HG03159 (cell line): Measurements from ENCODE around the gene SETDB2.
"Not testable (repeated sequence)": the region's sequence is repeated elsewhere in the genome, so short reads cannot be mapped to it uniquely, and the experiment has no call there.

ENCODE experiments used
- ATAC-seq: cut with Tn5 transposase; IDR thresholded peaks from one replicate; pipeline ENCODE4 v1.9.1; 2021; ENCODE audit warnings: mild to moderate bottlenecking, moderate library complexity; ENCODE audit not compliant: unreplicated experiment

SETDB2 gene

GRCh38 chr13:49464621-49465325 lies 20.7 kb downstream of the SETDB2 start:
- ATAC-seq = no peak

- no peak for ATAC-seq
Observed at GRCh38 chr13:49466292-49466838, 22.3 kb downstream of the SETDB2 start.

- no peak for ATAC-seq
Observed at GRCh38 chr13:49472186-49472585, 28.1 kb downstream of the SETDB2 start.

DNA sequence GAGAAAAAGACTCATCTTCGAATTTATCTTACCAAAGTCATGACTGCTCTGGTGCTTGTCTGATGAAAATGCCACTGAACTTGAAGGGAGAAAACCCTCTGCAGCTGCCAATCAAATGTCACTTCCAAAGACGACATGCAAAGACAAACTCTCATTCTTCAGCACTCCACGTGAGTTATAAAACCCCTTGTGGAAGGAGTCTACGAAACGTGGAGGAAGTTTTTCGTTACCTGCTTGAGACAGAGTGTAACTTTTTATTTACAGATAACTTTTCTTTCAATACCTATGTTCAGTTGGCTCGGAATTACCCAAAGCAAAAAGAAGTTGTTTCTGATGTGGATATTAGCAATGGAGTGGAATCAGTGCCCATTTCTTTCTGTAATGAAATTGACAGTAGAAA lies 32.5 kb downstream of the SETDB2 start:
- ATAC-seq = no peak

DNA sequence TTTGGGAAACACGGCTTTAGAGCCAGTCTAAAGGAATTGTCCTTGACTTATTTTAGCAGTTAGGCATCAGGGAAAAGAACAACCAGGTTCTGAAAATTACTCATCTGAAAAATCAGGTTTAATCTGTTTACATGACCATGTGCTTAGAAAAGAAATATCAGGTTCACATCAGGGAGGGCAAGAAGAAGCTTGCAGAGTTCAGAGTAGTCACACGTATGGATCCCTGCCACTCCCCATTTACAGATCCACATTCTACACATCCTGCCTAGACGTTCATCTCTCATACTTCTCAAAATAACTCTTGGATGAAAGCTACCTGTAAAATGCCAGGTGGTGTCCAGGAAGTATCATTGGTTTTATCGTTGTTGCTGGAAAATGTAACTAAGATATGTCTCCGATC lies 37.7 kb downstream of the SETDB2 start:
- no peak for ATAC-seq

GRCh38 chr13:49488563-49488962 lies 44.5 kb downstream of the SETDB2 start:
- no peak for ATAC-seq

GRCh38 chr13:49494645-49495044 lies 50.6 kb downstream of the SETDB2 start:
- ATAC-seq = no peak

GRCh38 chr13:49495783-49496762 lies 52.0 kb downstream of the SETDB2 start, which contains the start of gene PHF11:
Gene PHF11 (plus strand): TSS chr13:49495953. CDS start chr13:49496002, 49 bp downstream.
- ATAC-seq = peak; percentile 89

- not testable (repeated sequence) for ATAC-seq
Observed at GRCh38 chr13:49496837-49497236, 52.8 kb downstream of the SETDB2 start.

- no peak for ATAC-seq
Observed at GRCh38 chr13:49497272-49497671, 53.2 kb downstream of the SETDB2 start.

DNA sequence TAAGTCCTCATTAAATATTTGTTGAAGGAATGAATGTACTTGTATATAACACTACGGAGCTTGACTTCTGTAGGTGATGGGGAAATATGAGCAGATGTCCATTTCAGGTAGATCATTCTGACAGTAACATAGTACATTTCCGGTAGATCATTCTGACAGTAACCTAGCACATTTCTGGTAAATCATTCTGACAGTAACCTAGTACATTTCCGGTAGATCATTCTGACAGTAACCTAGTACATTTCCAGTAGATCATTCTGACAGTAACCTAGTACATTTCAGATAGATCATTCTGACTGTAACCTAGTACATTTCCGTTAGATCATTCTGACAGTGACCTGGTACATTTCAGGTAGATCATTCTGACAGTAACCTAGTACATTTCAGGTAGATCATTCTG lies 54.1 kb downstream of the SETDB2 start:
- ATAC-seq = no peak

DNA sequence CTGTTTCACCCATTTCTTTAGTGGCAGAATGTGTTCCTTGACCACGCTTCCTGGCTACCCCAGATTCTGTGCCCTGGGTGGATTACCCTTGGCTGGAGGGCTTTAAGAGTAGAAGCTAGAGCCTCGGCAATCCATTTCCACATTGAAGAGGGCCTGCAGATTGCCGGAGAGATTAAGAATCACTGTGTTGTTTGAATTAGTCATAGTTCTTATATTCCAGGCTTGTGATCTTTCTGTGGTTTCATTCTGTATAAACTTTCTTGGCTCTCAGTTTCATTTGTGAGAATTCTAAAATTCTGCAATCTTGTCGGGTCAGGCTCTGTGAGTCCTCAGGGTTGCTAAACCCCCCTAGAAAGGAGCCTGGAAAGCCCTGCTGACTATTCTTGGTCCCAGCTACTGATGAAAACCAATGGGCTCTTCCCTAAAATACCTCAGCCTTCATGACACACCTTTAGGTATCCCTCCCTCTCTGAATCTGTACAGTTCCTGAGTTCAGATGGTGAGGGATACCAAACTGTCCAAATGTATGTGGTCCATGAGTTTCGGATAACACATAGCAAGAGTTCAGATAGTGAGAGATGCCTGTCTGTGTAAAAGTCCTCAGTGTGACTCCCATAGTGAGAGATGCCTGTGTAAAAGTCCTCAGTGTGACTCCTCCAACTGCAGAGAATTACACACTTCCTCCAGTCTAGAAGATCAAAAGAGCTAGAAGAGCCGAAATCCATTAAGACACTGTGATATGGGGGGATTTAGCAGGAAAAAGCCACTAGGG lies 56.0 kb downstream of the SETDB2 start:
- ATAC-seq = no peak

- ATAC-seq = no peak
Observed at GRCh38 chr13:49502954-49503353, 58.9 kb downstream of the SETDB2 start.

GRCh38 chr13:49503951-49504350 lies 59.9 kb downstream of the SETDB2 start:
- no peak for ATAC-seq

- no peak for ATAC-seq
Observed at GRCh38 chr13:49512578-49512977, 68.5 kb downstream of the SETDB2 start.

GRCh38 chr13:49516467-49516866 lies 72.4 kb downstream of the SETDB2 start:
- ATAC-seq = no peak

DNA sequence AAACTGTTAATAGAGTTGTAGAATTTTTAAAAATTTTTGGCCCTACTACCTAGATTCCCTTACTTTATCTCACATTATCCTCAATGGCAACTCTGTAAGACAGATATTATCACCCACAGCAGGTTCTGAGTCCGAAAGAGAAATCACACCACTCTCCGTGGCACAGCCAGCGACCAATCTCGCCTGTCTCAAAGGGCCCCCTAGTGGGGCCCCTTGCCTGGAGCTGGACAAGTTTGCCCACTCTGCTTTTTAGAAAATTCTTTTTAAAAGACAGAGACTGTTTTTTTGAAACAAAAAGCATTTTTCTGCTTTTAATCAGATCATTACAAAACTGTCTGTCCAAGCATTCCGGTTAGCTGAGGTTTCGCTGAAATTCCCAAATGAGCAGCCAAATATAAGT lies 73.4 kb downstream of the SETDB2 start:
- no peak for ATAC-seq

DNA sequence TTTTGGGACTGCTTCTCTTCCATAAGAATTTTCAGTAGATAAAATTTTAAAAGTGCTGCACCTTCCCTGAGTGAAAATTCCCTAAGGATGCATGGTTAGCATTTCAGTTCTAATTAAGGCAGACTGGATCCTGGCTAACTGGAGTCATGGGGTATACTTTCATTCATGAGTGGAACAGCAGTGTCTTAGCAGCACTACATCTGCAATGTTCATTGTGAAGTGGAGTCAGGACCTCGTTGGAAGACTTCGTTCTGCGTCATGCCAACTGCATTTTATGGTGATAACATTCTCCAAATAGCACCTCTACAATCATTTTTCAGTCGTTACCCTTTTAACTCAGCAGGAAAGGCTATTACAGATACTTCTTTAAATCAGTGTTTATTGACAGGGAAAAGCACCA lies 77.2 kb downstream of the SETDB2 start:
- no peak for ATAC-seq

DNA sequence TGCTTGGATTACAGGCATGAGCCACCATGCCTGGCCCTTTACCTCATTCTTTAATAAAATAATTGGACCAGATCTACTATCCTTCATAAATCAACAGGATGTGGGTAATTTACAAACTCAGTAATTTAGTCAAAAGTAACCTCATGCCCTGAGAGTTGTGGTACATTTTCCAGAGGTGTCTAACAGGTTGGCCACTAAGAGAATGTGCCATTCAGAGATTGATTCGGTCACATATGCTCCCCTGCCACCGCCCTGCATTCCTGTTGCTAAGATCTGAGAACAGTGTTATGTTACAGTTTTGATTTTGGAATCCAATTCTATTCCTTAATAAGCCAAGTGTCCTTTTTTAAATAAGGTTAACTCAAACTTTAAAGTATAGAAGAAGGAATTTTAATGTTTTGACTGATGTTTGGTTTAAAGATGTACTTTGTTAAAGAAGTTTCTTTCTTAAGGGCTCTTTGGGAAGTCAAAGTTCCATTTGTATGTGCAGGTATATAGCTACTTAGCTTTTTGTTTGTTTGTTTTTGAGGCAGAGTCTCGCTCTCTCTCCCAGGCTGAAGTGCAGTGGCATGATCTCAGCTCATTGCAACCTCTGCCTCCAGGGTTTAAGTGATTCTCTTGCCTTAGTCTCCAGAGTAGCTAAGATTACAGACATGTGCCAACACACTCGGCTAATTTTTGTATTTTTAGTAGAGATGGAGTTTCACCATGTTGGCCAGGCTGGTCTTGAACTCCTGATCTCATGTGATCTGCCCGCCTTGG lies 80.8 kb downstream of the SETDB2 start:
- ATAC-seq = no peak

DNA sequence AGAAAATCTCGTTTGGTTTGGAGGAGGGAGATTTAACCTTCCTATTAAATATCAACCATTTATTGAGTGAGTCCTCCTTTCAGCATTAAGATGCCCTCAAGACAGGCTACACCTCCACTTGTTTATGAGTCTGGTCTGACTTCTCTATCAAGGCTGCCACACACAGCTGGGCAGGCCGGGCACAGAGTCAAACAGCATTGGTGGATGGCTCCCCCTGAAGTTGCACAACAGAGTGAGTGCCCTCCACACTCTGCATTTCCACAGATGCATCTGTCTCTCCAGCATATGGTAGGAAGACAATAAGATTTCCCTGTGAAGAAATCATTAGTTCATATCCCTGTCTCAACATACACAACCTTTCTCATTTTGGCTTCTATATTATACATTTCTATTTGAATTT lies 83.0 kb downstream of the SETDB2 start:
- ATAC-seq = no peak
